Suprapubic skin (tissue), 4 donors: ENCODE measurements around the gene NCAM2. TPM values are rescaled to one million over a fixed set of nuclear protein-coding genes. Genes with fewer than 3 reads are reported as not detected.
"Not testable (repeated sequence)": the region's sequence is repeated elsewhere in the genome, so short reads cannot be mapped to it uniquely, and the experiment has no call there.

Source experiments
- DNase-seq, 2 donors: peaks; one replicate each; pipeline ENCODE4 v3.0.0-alpha.2; 2019; ENCODE audit warnings: low spot score in 2 of 2
- H3K27ac ChIP-seq: fragments of 200-600 bp; sonication (generic); one replicate; pipeline ENCODE4 v1.5.1; 2019
- H3K27me3 ChIP-seq: fragments of 200-600 bp; sonication (generic); one replicate; pipeline ENCODE4 v1.5.1; 2019
- H3K36me3 ChIP-seq: fragments of 200-600 bp; sonication (generic); one replicate; pipeline ENCODE4 v1.5.1; 2019
- H3K4me1 ChIP-seq: fragments of 200-600 bp; sonication (generic); one replicate; pipeline ENCODE4 v1.5.1; 2019
- H3K4me3 ChIP-seq: fragments of 200-600 bp; sonication (generic); one replicate; pipeline ENCODE4 v1.5.1; 2019; ENCODE audit warnings: mild to moderate bottlenecking
- H3K9me3 ChIP-seq: fragments of 200-600 bp; sonication (generic); one replicate; pipeline ENCODE4 v1.5.1; 2019
- CTCF ChIP-seq, 2 donors: fragments of 200-600 bp in 1 of 2; fragments of 450-650 bp in 1 of 2; sonication (generic) in 1 of 2; IDR thresholded peaks; one replicate each; pipeline ENCODE4 v1.5.1; 2016 to 2019; ENCODE audit warnings: antibody characterized with exemption in 2 of 2, mild to moderate bottlenecking in 1 of 2, moderate library complexity in 1 of 2
- EP300 ChIP-seq: sonication (generic); formaldehyde crosslinking; IDR thresholded peaks from one replicate; pipeline ENCODE4 v1.6.1; 2017; ENCODE audit warnings: antibody characterized with exemption
- POLR2A ChIP-seq, 2 donors: fragments of 450-650 bp; IDR thresholded peaks; one replicate each; pipeline ENCODE4 v1.6.1; 2017; ENCODE audit warnings: antibody characterized with exemption in 2 of 2, mild to moderate bottlenecking in 2 of 2, moderate library complexity in 2 of 2
- POLR2AphosphoS5 ChIP-seq, 3 donors: sonication (generic); formaldehyde crosslinking; IDR thresholded peaks; one replicate each; pipeline ENCODE4 v1.6.1; 2017; ENCODE audit warnings: antibody characterized with exemption in 3 of 3
- WGBS: methylation state at CpG from one replicate; pipeline ENCODE4 v1.1.5; 2018; 5-methylcytosine and 5-hydroxymethylcytosine counted together
- total RNA-seq, 4 donors: library from RNA; depleted of rRNA; stranded (reverse); fragments of >200 nt; gene quantifications; one replicate each; pipeline ENCODE4 v1.1.0, GENCODE V29; 2016

Gene NCAM2
- total RNA-seq, 4 donors from 2014 or later: 0.25 to 1.0 (median 0.92) TPM

- Histone ChIP-seq H3K27ac (no peak overlapping the region), H3K36me3 (no peaks in the 10 kb centered on the region), H3K4me3 (no peak overlapping the region), H3K9me3 (no peaks in the 10 kb centered on the region), H3K4me1 (no peaks in the 10 kb centered on the region), H3K27me3 (no peaks in the 10 kb centered on the region)
- TF ChIP-seq CTCF (IDR thresholded peaks at IDR 0.05) (no peak), EP300 (no peak), POLR2A (IDR thresholded peaks at IDR 0.05) (no peak), POLR2AphosphoS5 (IDR thresholded peaks at IDR 0.05) (no peak)
- no peak for DNase-seq
- WGBS: 95% methylated on average over 4 of the region's 4 CpGs
Measured at GRCh38 chr21:21147374-21147745, 149.2 kb downstream of the NCAM2 start.

- Histone ChIP-seq H3K27me3 (no peaks in the 10 kb centered on the region), H3K27ac (no peak overlapping the region), H3K4me3 (no peak overlapping the region), H3K4me1 (no peaks in the 10 kb centered on the region), H3K36me3 (no peaks in the 10 kb centered on the region), H3K9me3 (no peaks in the 10 kb centered on the region)
- no peak for DNase-seq
- TF ChIP-seq EP300: no peak
- no peak for TF ChIP-seq CTCF (IDR thresholded peaks at IDR 0.05)
- no peak for TF ChIP-seq POLR2A (IDR thresholded peaks at IDR 0.05)
- no peak for TF ChIP-seq POLR2AphosphoS5 (IDR thresholded peaks at IDR 0.05)
Measured at GRCh38 chr21:21148009-21148408, 149.8 kb downstream of the NCAM2 start.

- Histone ChIP-seq H3K4me1 (no peaks in the 10 kb centered on the region), H3K27me3 (no peaks in the 10 kb centered on the region), H3K4me3 (no peak overlapping the region), H3K9me3 (no peaks in the 10 kb centered on the region), H3K36me3 (no peaks in the 10 kb centered on the region), H3K27ac (no peak overlapping the region)
- WGBS: 48% methylated on average over 1 of the region's 1 CpG
- DNase-seq: no peak
- TF ChIP-seq EP300: no peak
Measured at GRCh38 chr21:21148514-21148913, 150.3 kb downstream of the NCAM2 start.

GRCh38 chr21:21149445-21149844 lies 151.2 kb downstream of the NCAM2 start:
- not testable (repeated sequence) for H3K9me3 ChIP-seq, H3K36me3 ChIP-seq, H3K27me3 ChIP-seq, H3K4me3 ChIP-seq, H3K27ac ChIP-seq, H3K4me1 ChIP-seq, DNase-seq
- 77% methylated on average over 4 of the region's 4 CpGs for WGBS

GRCh38 chr21:21151231-21151630 lies 153.0 kb downstream of the NCAM2 start:
- WGBS: 91% methylated on average over 3 of the region's 3 CpGs
- Histone ChIP-seq H3K4me1 (no peaks in the 10 kb centered on the region), H3K4me3 (no peak overlapping the region), H3K36me3 (no peaks in the 10 kb centered on the region), H3K27ac (no peak overlapping the region), H3K27me3 (no peaks in the 10 kb centered on the region), H3K9me3 (no peaks in the 10 kb centered on the region)
- DNase-seq: no peak
- TF ChIP-seq CTCF (IDR thresholded peaks at IDR 0.05) (no peak), POLR2A (IDR thresholded peaks at IDR 0.05) (no peak), EP300 (no peak), POLR2AphosphoS5 (IDR thresholded peaks at IDR 0.05) (no peak)

- Histone ChIP-seq H3K4me3 (no peak overlapping the region), H3K27me3 (no peaks in the 10 kb centered on the region), H3K27ac (no peak overlapping the region), H3K4me1 (no peaks in the 10 kb centered on the region), H3K9me3 (no peaks in the 10 kb centered on the region), H3K36me3 (no peaks in the 10 kb centered on the region)
- no peak for DNase-seq
- TF ChIP-seq CTCF (IDR thresholded peaks at IDR 0.05) (no peak), EP300 (no peak), POLR2A (IDR thresholded peaks at IDR 0.05) (no peak), POLR2AphosphoS5 (IDR thresholded peaks at IDR 0.05) (no peak)
Measured at GRCh38 chr21:21156397-21156796, 158.2 kb downstream of the NCAM2 start.
